HTERT RPE-1 (cell line): ENCODE results near the gene PUS10.
"Not testable (repeated sequence)": the region's sequence is repeated elsewhere in the genome, so short reads cannot be mapped to it uniquely, and the experiment has no call there.

Experiments
- in situ Hi-C: fragments of 300-500 bp; cut with MboI; formaldehyde crosslinking; loops from 4 replicates; pipeline ENCODE4 v1.14.3; 2020; ENCODE audit warnings: low sequenced_read_pairs

Gene PUS10, protein sequence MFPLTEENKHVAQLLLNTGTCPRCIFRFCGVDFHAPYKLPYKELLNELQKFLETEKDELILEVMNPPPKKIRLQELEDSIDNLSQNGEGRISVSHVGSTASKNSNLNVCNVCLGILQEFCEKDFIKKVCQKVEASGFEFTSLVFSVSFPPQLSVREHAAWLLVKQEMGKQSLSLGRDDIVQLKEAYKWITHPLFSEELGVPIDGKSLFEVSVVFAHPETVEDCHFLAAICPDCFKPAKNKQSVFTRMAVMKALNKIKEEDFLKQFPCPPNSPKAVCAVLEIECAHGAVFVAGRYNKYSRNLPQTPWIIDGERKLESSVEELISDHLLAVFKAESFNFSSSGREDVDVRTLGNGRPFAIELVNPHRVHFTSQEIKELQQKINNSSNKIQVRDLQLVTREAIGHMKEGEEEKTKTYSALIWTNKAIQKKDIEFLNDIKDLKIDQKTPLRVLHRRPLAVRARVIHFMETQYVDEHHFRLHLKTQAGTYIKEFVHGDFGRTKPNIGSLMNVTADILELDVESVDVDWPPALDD

DNA sequence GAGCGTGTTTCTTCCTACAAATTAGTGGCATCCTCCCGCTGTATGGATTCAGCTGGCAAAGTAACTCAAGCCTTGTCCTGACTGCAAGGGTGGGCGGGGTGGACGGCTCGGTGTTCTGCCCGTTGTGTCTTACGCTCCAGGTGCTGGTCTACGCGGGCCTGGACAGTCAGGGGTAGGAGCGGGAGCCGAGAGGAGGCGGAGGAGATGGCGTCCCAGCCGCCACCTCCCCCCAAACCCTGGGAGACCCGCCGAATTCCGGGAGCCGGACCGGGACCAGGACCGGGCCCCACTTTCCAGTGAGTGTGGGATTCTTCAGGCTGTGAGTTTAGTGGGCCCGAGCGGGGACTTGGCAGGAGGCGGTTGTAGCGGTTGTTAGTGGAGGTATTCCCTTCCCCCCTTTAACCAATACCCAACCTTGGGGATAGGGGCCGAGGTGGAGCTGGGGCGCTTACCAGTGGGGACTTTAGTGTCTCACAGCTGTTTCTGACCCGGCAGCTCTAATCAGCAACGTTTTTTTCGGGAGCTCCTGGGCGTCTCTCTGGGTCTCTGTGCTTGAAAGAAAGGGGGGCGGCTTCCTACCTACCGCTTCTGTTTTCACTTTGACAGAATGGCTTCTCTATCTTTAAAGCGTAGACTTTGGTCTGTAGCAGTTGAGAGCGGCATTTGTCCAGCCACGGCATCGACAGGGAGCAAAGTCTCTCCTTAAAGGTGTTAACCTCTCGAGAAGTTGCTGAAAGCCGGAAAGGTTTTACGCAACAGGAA is at the start of gene PUS10, which contains the start of gene PEX13:
Gene PUS10, minus strand, starts transcription at position 700 of the 762 bp plus-strand sequence. CDS start 6,365 bp downstream, outside the sequence.
Gene PEX13, plus strand, starts transcription at position 165 of the 762 bp plus-strand sequence. Its CDS starts 40 bp downstream, at position 205.
- in situ Hi-C loops, result no loop called here

DNA sequence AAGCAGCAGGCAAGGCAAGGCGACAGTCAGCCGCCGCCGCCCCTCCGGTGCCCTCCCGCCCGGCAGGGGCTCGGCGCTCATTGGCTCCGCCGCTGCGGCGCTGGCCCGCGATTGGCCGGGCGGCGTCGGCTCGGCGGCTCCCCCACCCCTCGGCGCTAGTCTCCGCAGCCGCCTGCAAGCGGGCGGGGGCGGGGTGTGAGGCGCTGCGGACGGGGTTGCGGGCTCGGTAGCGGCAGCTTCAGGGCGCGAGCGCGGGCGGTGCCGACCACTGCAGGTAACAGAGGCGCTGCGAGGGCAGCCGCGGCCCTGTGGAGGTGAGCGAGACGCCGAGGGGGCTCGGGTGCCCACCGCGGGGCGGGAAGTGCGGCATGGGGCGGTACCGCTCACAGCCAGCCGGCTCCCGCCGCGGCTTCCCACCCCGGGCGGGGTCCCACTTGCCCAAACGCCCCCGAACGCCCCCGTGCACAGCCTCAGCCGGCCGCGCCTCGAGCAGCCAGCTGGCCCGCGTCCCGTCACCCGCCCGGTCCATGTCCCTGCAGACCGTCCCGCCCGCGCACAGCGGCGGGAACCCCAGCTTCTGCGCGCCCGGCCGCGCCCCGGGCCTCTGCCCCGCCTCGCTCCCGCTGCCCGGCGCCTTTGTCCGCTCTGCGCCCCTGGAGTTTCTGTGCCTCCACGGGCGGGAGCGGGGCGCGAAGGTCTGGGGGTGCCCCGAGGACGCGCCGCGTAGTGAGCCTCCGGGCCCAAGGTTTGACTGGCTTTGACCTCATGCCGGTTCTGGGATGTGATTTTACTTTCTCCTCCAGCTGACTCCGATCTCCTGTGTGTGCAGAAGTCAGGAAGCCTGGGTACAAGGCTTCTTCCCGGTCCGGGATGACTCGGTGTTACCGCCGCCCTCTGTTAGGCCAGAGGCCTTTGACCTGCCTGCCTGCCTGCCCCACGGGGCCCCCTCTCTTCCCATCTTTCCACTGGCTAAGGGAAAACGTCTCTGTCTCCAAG is 48.0 kb upstream of the PUS10 start, which contains the start of gene SANBR:
Gene SANBR, plus strand, starts transcription at position 158 of the 996 bp plus-strand sequence. CDS start 4,480 bp downstream, outside the sequence.
- in situ Hi-C loops, result no loop called here

DNA sequence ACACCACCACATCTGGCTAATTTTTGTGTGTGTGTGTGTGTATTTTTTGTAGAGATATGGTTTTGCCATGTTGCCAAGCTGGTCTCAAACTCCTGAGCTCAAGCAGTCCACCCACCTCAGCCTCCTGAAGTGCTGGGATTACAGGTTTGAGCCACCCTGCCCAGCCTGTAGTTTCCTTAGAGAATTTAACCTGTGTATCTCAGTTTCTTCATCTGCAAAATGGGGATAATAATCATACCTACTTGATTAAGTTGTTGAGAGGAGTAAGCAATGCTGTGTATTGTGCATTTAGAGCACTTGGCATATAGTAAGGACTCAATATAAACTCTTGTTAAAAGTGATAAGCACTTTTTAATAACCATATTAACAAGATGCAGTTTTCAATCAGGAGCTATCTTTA is 41.3 kb upstream of the PUS10 start:
- in situ Hi-C loops, result no loop called here

- in situ Hi-C loops, result no loop called here
These were observed 39.5 kb upstream of the PUS10 start for GRCh38 chr2:61057562-61057961.

DNA sequence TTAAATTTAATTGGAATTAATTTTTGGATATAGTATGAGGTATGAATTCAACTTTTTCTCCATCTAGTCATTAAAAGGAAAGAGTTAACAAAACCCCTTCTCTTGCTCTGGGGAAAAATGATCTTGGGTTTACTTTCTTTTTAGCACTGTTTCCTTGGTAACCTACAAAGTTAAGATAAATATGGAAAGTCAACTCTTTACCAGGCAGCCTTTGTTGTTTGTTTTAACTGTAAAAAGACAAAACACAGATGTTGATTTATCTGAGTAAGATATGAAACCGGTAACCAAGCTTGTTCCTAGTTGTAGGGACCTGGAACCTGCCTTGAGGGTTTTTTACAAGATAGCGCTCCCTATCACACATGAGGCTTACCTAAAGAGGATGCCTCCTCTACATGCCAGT is 37.5 kb upstream of the PUS10 start:
- in situ Hi-C loops, result no loop called here

DNA sequence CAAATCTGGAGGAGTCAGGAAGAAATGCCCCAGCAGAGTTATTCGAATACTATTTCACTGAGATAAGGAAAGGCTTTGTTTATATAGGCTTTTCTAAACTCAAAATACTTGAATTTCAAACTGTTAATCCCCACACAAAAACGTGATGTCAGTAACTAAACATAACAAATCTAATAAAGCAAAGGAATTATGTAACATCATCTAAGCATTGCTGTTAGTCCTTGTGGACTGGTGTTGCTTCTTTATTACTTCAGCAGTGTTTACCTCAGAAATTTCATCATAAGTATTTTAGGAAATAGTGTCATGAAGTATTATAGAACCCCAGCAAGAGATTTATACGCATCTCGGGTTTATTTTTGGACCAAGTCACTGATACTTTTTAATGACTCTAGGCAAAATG is 27.9 kb upstream of the PUS10 start:
- in situ Hi-C loops, result no loop called here

DNA sequence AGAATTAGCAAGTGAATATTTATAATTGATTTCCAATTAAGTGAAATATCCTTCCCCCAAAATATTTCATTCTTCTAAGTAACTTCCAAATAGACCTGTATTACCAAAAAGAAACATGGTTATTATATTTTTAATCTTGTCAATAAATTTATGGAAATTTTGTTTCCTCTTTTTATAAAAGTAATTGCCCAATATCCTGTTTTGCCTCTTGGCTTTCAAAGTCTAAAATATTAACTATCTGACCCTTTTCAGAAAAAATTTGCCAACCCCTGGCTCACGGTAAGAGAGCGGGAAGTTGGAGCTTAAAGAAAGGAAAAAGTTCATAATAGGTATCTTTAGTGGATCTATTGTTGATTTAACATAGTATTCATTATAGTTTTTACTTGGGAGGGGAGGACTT is 27.2 kb upstream of the PUS10 start:
- in situ Hi-C loops, result no loop called here

DNA sequence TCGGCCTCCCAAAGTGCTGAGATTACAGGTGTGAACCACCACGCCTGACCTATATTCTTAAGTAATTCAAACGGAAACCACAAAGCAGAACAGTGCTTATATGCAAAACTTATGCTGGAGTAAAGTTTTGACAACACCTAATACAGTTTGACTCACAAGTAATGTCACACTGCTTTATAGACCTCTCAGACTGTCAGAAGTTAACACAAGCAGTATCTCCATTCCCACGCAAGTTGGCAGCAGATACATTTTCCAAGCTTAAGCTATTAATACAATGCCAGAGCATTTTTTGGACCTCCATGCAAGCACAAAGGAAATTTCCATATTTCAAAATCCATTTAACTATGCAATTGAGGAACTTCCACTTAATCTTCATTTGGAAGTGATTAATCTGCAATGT is 26.6 kb upstream of the PUS10 start:
- in situ Hi-C loops, result no loop called here

DNA sequence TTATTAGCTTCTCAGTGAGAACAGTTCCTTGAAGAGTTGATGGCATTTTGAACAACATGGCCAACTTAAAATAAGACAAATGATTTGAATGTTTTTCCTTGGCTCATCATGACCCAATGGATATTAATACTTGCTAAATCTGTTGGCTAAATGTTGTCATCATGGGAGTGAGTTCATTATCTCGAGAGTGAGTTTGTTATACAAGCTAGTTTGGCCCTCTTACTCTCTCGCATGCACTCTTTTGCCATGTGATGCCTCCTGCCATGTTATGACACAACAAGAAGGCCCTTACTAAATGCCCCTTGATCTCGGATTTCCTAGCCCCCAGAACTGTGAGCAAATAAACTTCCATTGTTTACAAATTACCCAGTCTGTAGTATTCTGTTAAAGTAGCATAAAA is 24.8 kb upstream of the PUS10 start:
- in situ Hi-C loops, result no loop called here

DNA sequence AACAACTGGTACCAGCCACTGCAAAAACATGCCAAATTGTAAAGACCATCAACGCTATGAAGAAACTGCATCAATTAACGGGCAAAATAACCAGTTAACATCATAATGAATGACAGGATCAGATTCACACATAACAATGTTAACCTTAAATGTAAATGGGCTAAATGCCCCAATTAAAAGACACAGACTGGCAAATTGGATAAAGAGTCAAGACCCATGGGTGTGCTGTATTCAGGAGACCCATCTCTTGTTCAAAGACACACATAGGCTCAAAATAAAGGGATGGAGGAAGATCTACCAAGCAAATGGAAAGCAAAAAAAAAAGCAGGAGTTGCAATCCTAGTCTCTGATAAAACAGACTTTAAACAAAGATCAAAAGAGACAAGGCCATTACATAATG is 18.6 kb upstream of the PUS10 start:
- in situ Hi-C loops, result not testable (repeated sequence)

- in situ Hi-C loops, result not testable (repeated sequence)
These were observed 16.5 kb upstream of the PUS10 start for GRCh38 chr2:61034592-61034991.

- in situ Hi-C loops, result no loop called here
These were observed 11.5 kb upstream of the PUS10 start for GRCh38 chr2:61029533-61029932.

DNA sequence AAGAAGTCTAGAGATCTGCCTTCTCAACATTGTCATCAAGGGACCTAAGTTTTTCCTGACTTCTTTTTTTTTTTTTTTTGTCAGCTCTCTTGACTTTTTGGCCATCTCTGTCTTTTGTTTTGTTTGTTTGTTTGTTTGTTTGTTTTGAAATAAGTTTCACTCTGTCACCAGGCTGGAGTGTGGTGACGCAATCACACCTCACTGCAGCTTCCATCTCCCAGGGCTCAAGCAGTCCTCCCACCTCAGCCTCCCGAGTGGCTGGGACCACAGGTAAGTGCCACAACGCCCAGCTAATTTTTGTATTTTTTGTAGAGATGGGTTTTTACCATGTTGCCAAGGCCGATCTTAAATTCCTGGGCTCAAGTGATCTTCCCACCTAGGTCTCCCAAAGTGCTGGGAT is 5.6 kb upstream of the PUS10 start:
- in situ Hi-C loops, result no loop called here

DNA sequence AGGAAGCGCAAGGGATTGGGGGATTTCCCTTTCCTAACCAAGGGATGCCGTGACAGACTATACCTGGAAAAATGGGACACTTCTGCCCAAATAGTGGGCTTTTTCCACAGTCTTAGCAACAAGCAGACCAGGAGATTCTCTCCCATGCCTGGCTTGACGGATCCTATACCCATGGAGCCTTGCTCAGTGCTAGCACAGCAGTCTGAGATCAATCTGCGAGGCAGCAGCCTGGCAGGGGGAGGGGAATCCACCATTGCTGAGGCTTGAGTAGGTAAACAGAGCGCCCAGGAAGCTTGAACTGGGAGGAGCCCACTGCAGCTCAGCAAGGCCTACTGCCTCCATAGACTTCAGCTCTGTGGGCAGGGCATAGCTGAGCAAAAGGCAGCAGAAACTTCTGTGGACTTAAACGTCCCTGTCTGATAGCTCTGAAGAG is 3.2 kb upstream of the PUS10 start:
- in situ Hi-C loops, result no loop called here

DNA sequence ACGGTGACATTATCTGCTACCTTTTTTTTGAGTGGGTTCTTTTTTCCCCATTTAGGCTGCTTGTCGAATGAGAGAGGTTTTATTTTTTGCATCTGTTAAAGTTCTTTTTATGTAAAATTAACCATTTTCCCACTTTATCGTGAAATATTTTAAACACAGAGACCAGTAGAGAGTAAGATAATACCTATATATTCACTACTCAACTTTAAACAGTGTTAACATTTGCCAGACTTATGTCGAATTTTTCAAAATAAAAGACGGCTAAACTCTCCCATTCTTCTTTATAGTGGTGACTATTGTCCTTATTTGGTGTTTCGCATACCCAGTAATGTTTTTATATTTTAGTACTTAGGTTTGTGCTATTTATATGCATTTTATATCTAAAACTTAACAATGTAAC is 743 bp upstream of the PUS10 start:
- in situ Hi-C loops, result no loop called here

- in situ Hi-C loops, result no loop called here
These were observed 282 bp upstream of the PUS10 start for GRCh38 chr2:61018318-61018755.

GRCh38 chr2:61017003-61017555 is 976 bp downstream of the PUS10 start:
- in situ Hi-C loops, result no loop called here

GRCh38 chr2:61016392-61017002 is 1.6 kb downstream of the PUS10 start:
- in situ Hi-C loops, result no loop called here

- in situ Hi-C loops, result no loop called here
These were observed 2.1 kb downstream of the PUS10 start for GRCh38 chr2:61015976-61016375.

DNA sequence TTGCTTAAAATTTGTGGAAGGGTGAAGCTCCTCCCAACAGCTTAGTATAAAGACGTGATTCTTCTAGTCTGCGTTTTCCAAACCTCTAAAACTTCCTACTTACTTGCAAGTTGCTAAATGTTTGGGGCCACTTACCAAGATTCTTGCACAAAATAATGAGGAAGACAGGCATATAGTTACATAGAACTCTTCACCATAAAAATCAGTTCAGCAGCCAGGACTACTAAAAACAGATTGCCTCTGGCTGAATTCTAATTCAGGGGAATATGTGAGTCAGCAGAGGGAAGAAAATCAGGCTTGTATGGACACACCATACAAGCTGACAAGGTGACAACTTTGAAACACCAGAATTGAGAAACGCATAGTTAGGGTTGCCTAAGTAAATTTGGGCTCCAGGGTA is 3.3 kb downstream of the PUS10 start:
- in situ Hi-C loops, result no loop called here
